GM12891 (cell line): ENCODE measurements around the gene RNPEP.
"Not testable (repeated sequence)": the region's sequence is repeated elsewhere in the genome, so short reads cannot be mapped to it uniquely, and the experiment has no call there.

Experiments used
- DNase-seq: peaks from one replicate; pipeline ENCODE4 v3.0.0; 2011; ENCODE audit warnings: low spot score; ENCODE audit not compliant: insufficient read length
- FAIRE-seq: peaks from 2 replicates; lab custom pipeline; 2011; peaks lifted over from hg19 to GRCh38; lab: Jason Lieb, UNC
- PAX5 ChIP-seq: IDR thresholded peaks from 2 replicates; pipeline ENCODE4 v1.6.1; 2011; ENCODE audit warnings: low read length, moderate library complexity, mild to moderate bottlenecking; ENCODE audit not compliant: insufficient read depth, severe bottlenecking
- POLR2A ChIP-seq: IDR thresholded peaks from 2 replicates; pipeline ENCODE4 v1.6.1; 2011; ENCODE audit warnings: low read depth, low read length, control low read depth
- POLR2AphosphoS5 ChIP-seq: IDR thresholded peaks from 2 replicates; pipeline ENCODE4 v1.6.1; 2011; ENCODE audit warnings: low read depth, low read length, control low read depth
- POU2F2 ChIP-seq: IDR thresholded peaks from 2 replicates; pipeline ENCODE4 v1.6.1; 2011; ENCODE audit warnings: low read depth, mild to moderate bottlenecking, control low read depth, low read length, moderate library complexity
- SPI1 ChIP-seq: IDR thresholded peaks from 2 replicates; pipeline ENCODE4 v1.6.1; 2011; ENCODE audit warnings: low read depth, low read length, control low read depth
- TAF1 ChIP-seq: IDR thresholded peaks from 2 replicates; pipeline ENCODE4 v1.6.1; 2011; ENCODE audit warnings: low read depth, low read length, control low read depth

The RNPEP gene

DNA sequence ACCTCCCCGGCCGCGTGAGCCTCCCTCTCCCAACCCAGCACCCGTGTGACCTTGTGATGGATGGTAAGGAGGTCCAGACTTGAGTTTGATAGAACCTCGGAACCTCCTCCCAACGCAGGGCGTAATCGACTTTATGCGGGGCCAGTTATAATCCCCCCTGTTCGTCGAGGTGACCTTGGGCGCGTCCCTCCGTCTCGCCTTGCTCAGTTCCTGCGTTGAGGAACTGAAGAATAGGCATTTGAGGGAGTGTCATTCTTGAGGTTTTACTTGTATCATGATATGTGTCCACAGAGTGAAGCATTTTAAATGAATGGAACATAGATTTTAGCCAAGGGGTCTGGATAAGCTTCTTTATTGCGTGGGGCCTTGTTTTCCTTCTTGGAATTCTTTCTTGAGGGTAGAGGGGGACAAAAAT, 26.7 kb upstream of the RNPEP start:
- no peak for DNase-seq
- no peak for TF ChIP-seq PAX5
- peak; percentile 19; the same call in 1 of the 2 replicates for TF ChIP-seq SPI1
- FAIRE-seq, result peak; percentile 56

DNA sequence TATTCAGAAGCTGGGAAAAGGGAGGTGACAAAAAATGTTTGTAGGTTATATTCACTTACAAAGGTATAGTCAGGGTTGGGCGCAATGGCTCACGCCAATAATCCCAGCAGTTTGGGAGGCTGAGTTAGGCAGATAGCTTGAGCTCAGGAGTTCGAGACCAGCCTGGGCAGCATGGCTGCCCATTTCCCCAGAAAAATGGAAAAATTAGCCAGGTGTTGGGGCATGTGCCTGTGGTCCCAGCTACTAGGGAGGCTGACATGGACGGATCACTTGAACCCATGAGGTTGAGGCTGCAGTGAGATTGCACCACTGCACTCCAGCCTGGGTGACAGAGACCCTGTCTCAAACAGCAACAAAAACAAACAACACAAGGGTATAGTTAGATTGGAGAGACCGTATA, 24.1 kb upstream of the RNPEP start:
- TF ChIP-seq TAF1 (no peak), POLR2AphosphoS5 (no peak), SPI1 (no peak), POU2F2 (no peak), PAX5 (no peak), POLR2A (no peak)
- FAIRE-seq (no peak), DNase-seq (no peak)

GRCh38 chr1:201962382-201962781, 20.1 kb upstream of the RNPEP start:
- DNase-seq, FAIRE-seq: not testable (repeated sequence)

GRCh38 chr1:201964261-201964660, 18.2 kb upstream of the RNPEP start:
- TF ChIP-seq POLR2A (no peak), POLR2AphosphoS5 (no peak), PAX5 (no peak), SPI1 (no peak), TAF1 (no peak), POU2F2 (no peak)
- DNase-seq, result no peak

GRCh38 chr1:201966171-201966570, 16.3 kb upstream of the RNPEP start:
- DNase-seq, result no peak
- TF ChIP-seq SPI1 (no peak), TAF1 (no peak), POU2F2 (no peak), PAX5 (no peak)
- no peak for FAIRE-seq

More at GRCh38 chr1:201964261-201964660, 18.2 kb upstream of the RNPEP start:
- FAIRE-seq, result no peak

- no peak for FAIRE-seq
- DNase-seq, result no peak
- TF ChIP-seq TAF1 (no peak), PAX5 (no peak), POU2F2 (no peak), SPI1 (no peak), POLR2AphosphoS5 (no peak), POLR2A (no peak)
These were observed 14.1 kb upstream of the RNPEP start for GRCh38 chr1:201968202-201968925.

DNA sequence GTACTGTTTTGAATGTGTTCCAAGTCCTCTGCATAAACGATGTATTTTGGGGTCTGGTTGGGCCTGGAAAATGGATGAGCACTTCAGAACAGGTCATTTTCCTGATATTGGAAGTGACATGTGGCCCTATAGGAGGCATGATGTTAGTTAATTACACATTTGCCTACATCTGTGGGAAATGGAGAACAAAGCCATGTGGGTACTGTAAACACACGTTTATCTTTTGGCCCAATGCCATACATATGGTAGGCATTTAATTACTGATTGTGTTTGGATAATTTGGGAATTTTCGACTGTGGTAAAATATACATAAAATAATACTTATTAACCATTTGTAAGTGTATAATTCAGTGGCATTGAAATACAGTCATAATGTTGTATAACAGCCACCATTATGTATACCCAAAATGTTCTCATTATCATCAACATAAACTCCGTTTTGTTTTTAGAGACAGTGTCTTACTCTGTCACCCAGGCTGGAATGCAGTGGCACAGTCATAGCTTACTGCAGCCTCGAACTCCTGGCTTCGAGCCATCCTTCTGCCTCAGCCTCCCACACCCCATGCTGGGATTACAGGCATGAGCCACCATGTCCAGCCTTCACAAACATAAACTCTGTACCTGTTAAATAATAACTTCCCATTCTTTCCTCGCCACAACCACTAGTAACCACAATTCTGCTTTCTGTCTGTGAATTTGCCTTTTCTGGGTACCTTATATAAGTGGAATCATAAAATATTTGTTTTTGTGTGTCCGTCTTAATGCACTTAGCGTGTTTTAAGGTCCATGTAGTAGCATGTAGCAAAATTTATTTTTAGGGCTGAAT, 11.9 kb upstream of the RNPEP start:
- DNase-seq (no peak), FAIRE-seq (no peak)
- TF ChIP-seq PAX5 (no peak), SPI1 (no peak), TAF1 (no peak), POLR2A (peak; percentile 38; the same call in 1 of the 2 replicates), POU2F2 (no peak), POLR2AphosphoS5 (peak; percentile 63)

DNA sequence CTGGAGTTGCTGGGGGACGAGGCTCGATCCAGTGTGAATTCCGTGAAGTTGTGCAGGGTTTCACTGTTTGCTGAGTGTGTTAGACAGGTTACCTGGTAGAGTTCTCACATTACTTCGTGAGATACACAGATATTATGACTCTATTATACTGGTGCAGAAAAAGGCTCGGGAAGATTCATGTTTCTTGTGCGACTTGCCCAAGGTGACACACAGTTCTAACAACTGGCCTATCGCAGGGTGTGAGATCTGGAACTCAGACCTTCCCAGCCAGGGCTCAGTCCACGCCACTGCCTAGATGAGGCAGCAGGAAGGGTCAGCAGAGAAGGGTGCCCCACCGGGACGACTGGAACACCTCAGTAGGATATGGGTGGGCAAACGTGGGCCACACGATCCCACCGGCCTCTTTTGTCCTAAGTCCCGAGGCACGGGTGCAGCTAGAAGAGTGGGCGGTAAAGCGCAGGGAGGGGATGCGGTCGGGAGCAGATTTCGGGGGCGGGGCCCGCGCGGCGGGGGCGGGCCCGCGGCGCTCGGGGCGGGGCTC, 296 bp upstream of the RNPEP start:
- FAIRE-seq (peak; percentile 88), DNase-seq (no peak)
- TF ChIP-seq POU2F2 (no peak), SPI1 (no peak), POLR2A (no peak), TAF1 (no peak), POLR2AphosphoS5 (no peak), PAX5 (no peak)

DNA sequence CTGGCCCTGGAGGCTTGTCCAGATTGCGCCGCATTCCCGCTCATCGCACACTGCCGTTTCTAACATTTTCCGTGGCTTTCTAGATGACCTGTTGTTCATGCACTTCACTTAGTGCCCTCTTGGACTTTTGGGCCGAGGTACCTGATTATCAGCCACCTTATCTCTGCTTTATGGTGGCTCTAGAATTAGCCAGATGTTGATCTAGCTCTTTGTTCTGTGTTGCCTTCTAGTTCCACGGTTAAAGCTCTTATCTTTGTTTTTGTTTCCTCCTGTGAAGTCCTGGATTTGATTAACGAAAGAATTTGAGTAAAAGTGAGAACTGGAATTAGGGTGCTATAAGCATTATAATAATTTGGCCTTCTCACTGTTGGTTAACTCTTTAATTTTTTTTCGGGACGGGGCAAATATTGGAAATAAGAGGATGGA, 945 bp downstream of the RNPEP start:
- peak; percentile 28 for DNase-seq
- no peak for FAIRE-seq
- TF ChIP-seq TAF1 (no peak), POU2F2 (no peak), PAX5 (no peak), POLR2AphosphoS5 (no peak), POLR2A (no peak), SPI1 (no peak)

DNA sequence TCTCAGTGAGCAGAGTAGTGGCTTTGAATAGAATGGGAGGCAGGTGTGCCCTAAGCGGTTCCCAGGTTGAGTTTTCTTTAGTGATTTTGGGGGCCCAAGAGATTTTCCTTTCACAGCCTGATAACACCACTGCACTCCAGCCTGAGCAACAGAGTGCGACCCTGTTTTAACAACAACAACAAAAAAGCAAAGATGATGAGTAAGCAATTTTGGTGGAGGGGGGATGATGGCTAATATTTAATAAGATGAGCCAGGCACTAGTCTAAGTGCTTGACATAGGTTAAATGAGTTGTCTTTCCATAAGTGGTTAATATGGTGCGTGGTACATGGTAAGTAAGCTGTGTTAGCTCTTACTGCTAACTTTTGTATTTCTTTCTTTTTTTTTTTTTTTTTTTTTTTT, 2.0 kb downstream of the RNPEP start:
- DNase-seq (no peak), FAIRE-seq (no peak)

More for the DNA sequence above, 2.0 kb downstream of the RNPEP start:
- TF ChIP-seq POLR2A, result no peak
- TF ChIP-seq PAX5, result no peak
- no peak for TF ChIP-seq POLR2AphosphoS5
- TF ChIP-seq TAF1, result no peak
- no peak for TF ChIP-seq SPI1
- no peak for TF ChIP-seq POU2F2
